GM23338 (cell line): ENCODE results near the gene CEACAM16. TPM values are rescaled to one million over a fixed set of nuclear protein-coding genes. Genes with fewer than 3 reads are reported as not detected.

Source experiments
- ATAC-seq: fragments of 200-7000 bp; cut with Tn5 transposase; 3 replicates; pipeline ENCODE4 v1.9.1; 2020
- DNase-seq: peaks from one replicate; pipeline ENCODE4 v3.0.0-alpha.2; 2015; ENCODE audit warnings: low spot score
- H2AFZ ChIP-seq: fragments of 200-600 bp; sonication (generic); 2 replicates; pipeline ENCODE4 v1.8.0; 2016; ENCODE audit warnings: antibody characterized with exemption, mild to moderate bottlenecking, moderate library complexity
- H3F3A ChIP-seq: fragments of 200-600 bp; sonication (generic); replicated peaks from 2 replicates; pipeline ENCODE4 v1.8.0; 2017; ENCODE audit warnings: antibody characterized with exemption, mixed run types, low read depth
- H3K27ac ChIP-seq: fragments of 200-600 bp; sonication (generic); 2 replicates; pipeline ENCODE4 v1.6.1; 2016; ENCODE audit warnings: low read depth
- H3K27me3 ChIP-seq: fragments of 200-600 bp; sonication (generic); 2 replicates; pipeline ENCODE4 v1.8.0; 2016; ENCODE audit warnings: mild to moderate bottlenecking, mixed run types, moderate library complexity; ENCODE audit not compliant: insufficient read depth
- H3K36me3 ChIP-seq: fragments of 200-600 bp; sonication (generic); 2 replicates; pipeline ENCODE4 v1.8.0; 2016; ENCODE audit warnings: mild to moderate bottlenecking; ENCODE audit not compliant: insufficient read depth
- H3K4me1 ChIP-seq: fragments of 200-600 bp; sonication (generic); 2 replicates; pipeline ENCODE4 v1.8.0; 2016; ENCODE audit warnings: mild to moderate bottlenecking, moderate library complexity; ENCODE audit not compliant: insufficient read depth
- H3K4me2 ChIP-seq: fragments of 200-600 bp; sonication (generic); 2 replicates; pipeline ENCODE4 v1.7.1; 2017; ENCODE audit warnings: mixed run types
- H3K4me3 ChIP-seq: fragments of 200-600 bp; sonication (generic); 2 replicates; pipeline ENCODE4 v1.6.1; 2016; ENCODE audit warnings: mixed run types
- H3K79me2 ChIP-seq: fragments of 200-600 bp; sonication (generic); replicated peaks from 2 replicates; pipeline ENCODE4 v1.8.0; 2017; ENCODE audit warnings: mild to moderate bottlenecking; ENCODE audit not compliant: insufficient read depth
- H3K9me2 ChIP-seq: fragments of 200-600 bp; sonication (generic); 2 replicates; pipeline ENCODE4 v1.8.0; 2017; ENCODE audit not compliant: insufficient read depth
- H4K20me1 ChIP-seq: fragments of 200-600 bp; sonication (generic); replicated peaks from 2 replicates; pipeline ENCODE4 v1.8.0; 2017; ENCODE audit warnings: mild to moderate bottlenecking; ENCODE audit not compliant: insufficient read depth
- H3K27ac Mint-ChIP-seq: 2 replicates; pipeline ENCODE4 v1.8.0; 2020; ENCODE audit warnings: inconsistent platforms, mild to moderate bottlenecking, moderate library complexity, mixed read lengths
- H3K27me3 Mint-ChIP-seq: 3 replicates; pipeline ENCODE4 v1.8.0; 2022; ENCODE audit warnings: low read depth, mild to moderate bottlenecking, moderate library complexity, mixed read lengths, inconsistent platforms; ENCODE audit not compliant: insufficient read depth, poor library complexity
- H3K36me3 Mint-ChIP-seq: 3 replicates; pipeline ENCODE4 v1.8.0; 2021; ENCODE audit warnings: low read depth, mild to moderate bottlenecking, inconsistent platforms, moderate library complexity, mixed read lengths
- H3K4me1 Mint-ChIP-seq: 3 replicates; pipeline ENCODE4 v1.8.0; 2020; ENCODE audit warnings: mild to moderate bottlenecking, inconsistent platforms, mixed read lengths
- H3K4me3 Mint-ChIP-seq: 3 replicates; pipeline ENCODE4 v1.8.0; 2021; ENCODE audit warnings: moderate library complexity, mild to moderate bottlenecking, inconsistent platforms, mixed read lengths
- H3K9me3 Mint-ChIP-seq: 3 replicates; pipeline ENCODE4 v1.8.0; 2020; ENCODE audit warnings: moderate library complexity, mild to moderate bottlenecking, inconsistent platforms, mixed read lengths
- CTCF ChIP-seq, 2 experiments: fragments of 200-600 bp in 1 of 2; sonication (generic) in 1 of 2; conservative IDR thresholded peaks; 2 replicates each; pipeline versions ENCODE4 v1.5.1 to v1.6.1; 2016 to 2017; ENCODE audit warnings: antibody characterized with exemption in 2 of 2, low read depth in 2 of 2, mild to moderate bottlenecking in 2 of 2, moderate library complexity in 1 of 2
- ETS1 ChIP-seq: IDR thresholded peaks from 2 replicates; pipeline ENCODE4 v1.6.1; 2016; ENCODE audit warnings: antibody characterized with exemption
- STAT1 ChIP-seq: IDR thresholded peaks from one replicate; pipeline ENCODE4 v1.6.1; 2016; ENCODE audit warnings: antibody characterized with exemption; ENCODE audit not compliant: unreplicated experiment
- ZNF462 ChIP-seq: fragments of 250-450 bp; sonication (Bioruptor Pico); IDR thresholded peaks from 2 replicates; pipeline ENCODE4 v1.5.0; 2020; ENCODE audit warnings: mild to moderate bottlenecking, moderate library complexity
- polyA plus RNA-seq: library from polyadenylated mRNA; unstranded; fragments of >200 nt; fragmentation: Nextera tagmentation; extraction: Ambion mirVana; gene quantifications from 2 replicates; pipeline ENCODE4 v1.2.1, GENCODE V29; 2016
- total RNA-seq: library from RNA; depleted of rRNA; stranded (reverse); fragments of >200 nt; shearing (Covaris generic); gene quantifications from 2 replicates; pipeline ENCODE4 v1.2.3, GENCODE V29; 2014

CEACAM16 gene
- total and polyA plus RNA-seq, 2 experiments from 2014 or later: not detected

GRCh38 chr19:44726465-44726864 lies 27.5 kb downstream of the CEACAM16 start:
- no peak overlapping the region for H3K4me3 ChIP-seq
- ATAC-seq: no peak
- no peaks in the 10 kb centered on the region for H3K9me2 ChIP-seq
- TF ChIP-seq STAT1 (no peak), ETS1 (no peak), CTCF (conservative IDR thresholded peaks at IDR 0.05; ENCODE audit: low read depth in 2 of 2) (no peak), ZNF462 (no peak)
- H4K20me1 ChIP-seq: no peaks in the 10 kb centered on the region
- no peak overlapping the region for H2AFZ ChIP-seq
- peaks cover 16% of the 10 kb centered on the region for H3K27me3 Mint-ChIP-seq
- 0 out of 2 replicates have a peak, but pooled peaks cover under 1% of the 10 kb centered on the region for H3K4me1 ChIP-seq
- H3F3A ChIP-seq: no peaks in the 10 kb centered on the region
- H3K27me3 ChIP-seq: 0 out of 2 replicates have a peak, but pooled peaks cover 6% of the 10 kb centered on the region
- H3K4me3 Mint-ChIP-seq: no peak overlapping the region
- no peaks in the 10 kb centered on the region for H3K36me3 Mint-ChIP-seq
- no peak overlapping the region for H3K4me2 ChIP-seq
- H3K27ac ChIP-seq: no peak overlapping the region
- H3K4me1 Mint-ChIP-seq: no peaks in the 10 kb centered on the region
- no peaks in the 10 kb centered on the region for H3K79me2 ChIP-seq
- no peaks in the 10 kb centered on the region for H3K9me3 Mint-ChIP-seq
- DNase-seq: no peak
- no peak overlapping the region for H3K27ac Mint-ChIP-seq
- H3K36me3 ChIP-seq: no peaks in the 10 kb centered on the region
